HT1080 (cell line): ENCODE data around the gene YIPF3. TPM values are rescaled to one million over a fixed set of nuclear protein-coding genes. Genes with fewer than 3 reads are reported as not detected.
A peak's percentile ranks its signal among the peaks of the same experiment; 100 is the strongest.
"Not testable (repeated sequence)": the region's sequence is repeated elsewhere in the genome, so short reads cannot be mapped to it uniquely, and the experiment has no call there.

Source experiments
- DNase-seq: peaks from one replicate; pipeline ENCODE4 v3.0.0-alpha.2; 2015; ENCODE audit warnings: low read depth
- polyA plus RNA-seq, 2 experiments: library from polyadenylated mRNA; depleted of rRNA; stranded (reverse); fragments of >200 nt; gene quantifications; 2 replicates each; pipeline ENCODE4 v1.2.3, GENCODE V29; 2015
- total RNA-seq: library from RNA; depleted of rRNA; stranded (reverse); fragments of >200 nt; shearing (Covaris generic); gene quantifications from 2 replicates; pipeline ENCODE4 v1.2.3, GENCODE V29; 2014; rRNA removed

YIPF3 gene
- 94.2 and 100 TPM in 2 replicates for total RNA-seq
- polyA plus RNA-seq (2015; cell fraction: cytosol; rRNA removed): 157 and 186 TPM in 2 replicates
- polyA plus RNA-seq (2015; cell fraction: nucleus; rRNA removed): 158 and 171 TPM in 2 replicates

- DNase-seq: peak; percentile 97
These were observed at the start of gene YIPF3, which contains the start of gene POLR1C for GRCh38 chr6:43516697-43517504. TSS of gene YIPF3 (minus strand) at chr6:43516926. CDS start at chr6:43516807, 119 bp downstream. TSS of gene POLR1C (plus strand) at chr6:43517089. CDS start at chr6:43517110, 21 bp downstream.

GRCh38 chr6:43559328-43559727 lies 42.6 kb upstream of the YIPF3 start:
- no peak for DNase-seq

DNA sequence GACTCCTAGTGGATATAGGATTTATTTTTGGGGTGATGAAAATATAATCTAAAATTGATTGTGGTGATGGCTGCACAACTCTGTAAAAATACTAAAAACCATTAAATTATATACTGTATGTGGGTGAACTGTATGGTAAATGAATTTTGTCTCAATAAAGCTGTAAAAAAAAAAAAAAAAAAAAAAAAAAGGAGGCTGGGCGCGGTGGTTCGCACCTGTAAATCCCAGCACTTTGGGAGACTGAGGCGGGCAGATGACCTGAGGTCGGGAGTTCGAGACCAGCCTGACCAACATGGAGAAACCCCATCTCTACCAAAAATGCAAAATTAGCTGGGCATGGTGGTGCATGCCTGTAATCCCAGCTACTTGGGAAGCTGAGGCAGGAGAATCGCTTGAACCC lies 40.9 kb upstream of the YIPF3 start:
- DNase-seq: not testable (repeated sequence)

- no peak for DNase-seq
These were observed 30.5 kb upstream of the YIPF3 start for GRCh38 chr6:43547222-43547621.

- no peak for DNase-seq
These were observed 27.7 kb upstream of the YIPF3 start for GRCh38 chr6:43544461-43544860.

DNA sequence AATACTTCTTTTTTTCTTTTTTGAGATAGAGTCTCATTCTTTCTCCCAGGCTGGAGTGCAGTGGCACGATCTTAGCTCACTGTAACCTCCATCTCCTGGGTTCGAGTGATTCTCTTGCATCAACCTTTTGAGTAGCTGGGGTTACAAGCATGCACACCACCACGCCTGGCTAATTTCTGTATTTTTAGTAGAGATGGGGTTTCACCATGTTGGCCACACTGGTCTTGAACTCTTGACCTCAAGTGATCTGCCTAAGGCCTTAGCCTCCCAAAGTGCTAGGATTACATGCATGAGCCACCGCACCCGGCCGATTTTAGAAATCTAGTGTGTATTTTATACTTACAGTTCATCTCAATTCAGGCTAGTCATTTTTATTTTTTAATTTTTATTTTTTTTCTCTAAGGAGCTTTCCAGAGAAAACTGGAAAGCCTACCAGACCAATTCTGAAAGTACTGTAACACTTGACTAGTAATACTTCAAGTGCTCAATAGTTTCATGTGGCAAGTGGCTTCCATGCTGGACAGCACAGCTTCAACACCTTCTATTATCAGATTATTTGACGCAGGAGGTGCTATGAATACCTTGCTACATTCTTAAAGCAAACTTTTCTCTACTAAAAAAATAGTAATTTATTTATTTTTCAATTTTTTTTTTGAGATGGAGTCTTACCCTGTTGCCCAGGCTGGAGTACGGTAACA lies 25.2 kb upstream of the YIPF3 start:
- no peak for DNase-seq

- DNase-seq: no peak
These were observed 23.8 kb upstream of the YIPF3 start for GRCh38 chr6:43540507-43540906.

DNA sequence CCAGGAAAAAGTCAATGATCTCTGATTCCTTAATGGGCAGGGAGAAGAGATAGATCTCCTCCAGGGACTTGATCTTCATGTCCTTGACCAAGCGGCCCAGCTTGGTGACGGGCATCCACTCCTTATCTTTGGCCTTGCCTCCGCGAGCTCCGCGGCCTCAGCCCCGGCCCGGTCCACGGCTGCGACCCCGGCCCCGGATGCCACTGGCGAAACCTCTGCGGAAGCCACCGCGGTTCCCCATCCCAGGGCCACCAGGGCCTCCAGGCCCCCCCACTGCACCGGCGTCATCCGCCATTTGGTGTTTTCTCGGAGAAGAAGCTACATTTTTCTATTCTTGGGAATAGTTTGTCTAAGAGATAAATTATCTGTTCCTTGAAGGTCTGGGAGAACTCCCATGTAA lies 22.7 kb upstream of the YIPF3 start:
- not testable (repeated sequence) for DNase-seq

DNA sequence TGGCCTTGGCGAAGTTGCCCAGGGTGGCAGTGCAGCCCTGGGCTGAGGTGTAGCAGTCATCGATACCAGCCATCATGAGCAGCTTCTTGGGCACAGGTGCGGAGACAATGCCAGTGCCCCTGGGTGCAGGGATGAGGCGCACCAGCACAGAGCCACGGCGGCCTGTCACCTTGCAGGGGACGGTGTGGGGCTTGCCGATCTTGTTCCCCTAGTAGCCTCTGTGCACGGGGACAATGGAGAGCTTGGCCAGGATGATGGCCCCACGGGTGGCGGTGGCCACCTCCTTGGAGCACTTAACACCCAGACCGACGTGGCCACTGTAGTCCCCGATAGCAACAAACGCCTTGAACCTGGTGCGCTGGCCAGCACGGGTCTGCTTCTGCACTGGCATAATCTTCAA lies 22.3 kb upstream of the YIPF3 start:
- DNase-seq: not testable (repeated sequence)

DNA sequence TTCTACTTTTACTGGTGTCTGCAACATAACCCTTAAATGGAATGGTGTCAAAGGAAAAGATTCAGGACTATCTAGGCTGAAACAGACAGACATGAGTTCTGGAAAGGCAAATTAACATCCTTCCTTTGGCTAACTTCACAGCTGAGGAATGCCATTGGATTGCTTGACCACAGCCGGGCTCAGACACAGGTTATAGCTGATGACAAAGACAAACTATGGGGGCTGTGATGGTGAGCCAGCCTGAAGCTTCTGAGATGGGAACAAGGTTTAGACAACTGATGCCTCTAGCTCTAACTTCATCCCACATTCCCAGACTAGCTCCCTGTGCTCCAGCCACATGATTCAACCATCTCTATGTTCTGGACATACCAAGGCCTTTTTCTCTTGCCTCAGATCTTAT lies 15.5 kb upstream of the YIPF3 start:
- DNase-seq: no peak

GRCh38 chr6:43524483-43524961 lies 7.8 kb upstream of the YIPF3 start:
- DNase-seq: no peak

GRCh38 chr6:43523284-43523683 lies 6.6 kb upstream of the YIPF3 start:
- DNase-seq: no peak

DNA sequence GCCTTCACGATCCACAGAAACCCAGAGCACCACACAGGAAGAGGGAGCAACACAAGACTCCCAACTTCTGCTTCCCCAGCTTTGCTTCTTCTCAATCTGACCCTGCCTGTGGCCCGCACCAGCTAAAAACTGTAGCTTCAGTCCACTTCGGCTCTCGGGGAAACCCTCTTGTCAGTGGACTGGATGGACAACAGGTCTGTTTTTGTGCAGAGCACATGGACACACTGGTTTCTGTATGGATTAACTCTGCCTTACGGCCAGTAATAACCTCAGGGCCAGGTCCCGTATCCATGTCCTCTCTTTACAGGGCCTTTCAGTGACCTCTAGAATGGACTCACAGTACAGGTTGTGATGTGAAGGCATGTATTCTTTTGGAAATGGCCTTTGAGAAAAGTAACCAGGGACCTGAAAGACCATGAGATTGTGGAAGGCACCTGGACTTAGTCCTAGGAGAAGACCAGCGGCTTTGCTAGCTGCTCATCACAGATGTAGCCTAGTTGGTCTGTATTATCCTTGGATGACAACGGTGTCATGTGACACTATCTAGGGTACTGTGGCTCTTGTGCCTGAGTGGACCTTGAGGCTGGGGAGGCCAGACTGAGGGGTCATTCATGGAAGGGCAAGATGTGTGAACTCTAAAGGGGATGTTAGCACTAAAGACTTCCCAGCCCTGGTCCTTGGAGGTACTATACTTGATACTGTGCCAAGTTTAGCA lies 6.0 kb upstream of the YIPF3 start:
- DNase-seq: no peak

DNA sequence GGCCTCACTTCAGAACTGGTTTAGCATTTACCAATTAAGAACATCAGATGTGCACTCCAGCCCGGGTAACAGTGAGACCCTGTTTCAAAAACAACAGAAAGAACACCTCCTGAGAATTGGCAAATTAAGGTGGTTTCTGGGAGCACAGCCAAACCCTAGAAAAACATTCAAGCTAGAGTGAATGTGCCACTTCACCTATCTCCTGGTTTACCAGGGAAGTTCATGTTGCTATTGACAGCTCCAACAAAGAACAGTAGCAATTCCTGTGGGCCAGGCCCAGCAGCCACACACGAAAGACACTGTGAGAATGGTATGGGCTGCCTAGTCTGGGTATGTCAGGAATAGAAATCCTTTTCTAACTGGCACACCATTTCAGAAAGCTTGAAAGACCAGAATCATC lies 5.1 kb upstream of the YIPF3 start:
- no peak for DNase-seq

DNA sequence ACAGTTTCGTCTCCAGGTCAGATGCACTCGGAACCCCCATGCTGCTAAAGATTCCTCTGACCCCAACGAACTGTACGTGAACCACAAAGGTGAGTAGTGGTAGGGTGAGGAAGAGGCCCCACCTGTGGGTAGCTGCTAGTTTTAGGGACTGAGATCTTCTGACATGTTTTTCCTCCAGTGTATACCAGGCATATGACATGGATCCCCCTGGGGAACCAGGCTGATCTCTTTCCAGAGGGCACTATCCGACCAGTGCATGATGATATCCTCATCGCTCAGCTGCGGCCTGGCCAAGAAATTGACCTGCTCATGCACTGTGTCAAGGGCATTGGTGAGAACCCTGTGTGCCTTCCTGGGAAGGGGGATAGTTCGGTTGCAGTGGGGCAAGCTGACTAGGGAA lies 3.4 kb upstream of the YIPF3 start:
- DNase-seq: no peak

- DNase-seq: no peak
These were observed 1.0 kb upstream of the YIPF3 start for GRCh38 chr6:43517505-43518357.

- DNase-seq: no peak
These were observed 394 bp downstream of the YIPF3 start for GRCh38 chr6:43516367-43516696.

DNA sequence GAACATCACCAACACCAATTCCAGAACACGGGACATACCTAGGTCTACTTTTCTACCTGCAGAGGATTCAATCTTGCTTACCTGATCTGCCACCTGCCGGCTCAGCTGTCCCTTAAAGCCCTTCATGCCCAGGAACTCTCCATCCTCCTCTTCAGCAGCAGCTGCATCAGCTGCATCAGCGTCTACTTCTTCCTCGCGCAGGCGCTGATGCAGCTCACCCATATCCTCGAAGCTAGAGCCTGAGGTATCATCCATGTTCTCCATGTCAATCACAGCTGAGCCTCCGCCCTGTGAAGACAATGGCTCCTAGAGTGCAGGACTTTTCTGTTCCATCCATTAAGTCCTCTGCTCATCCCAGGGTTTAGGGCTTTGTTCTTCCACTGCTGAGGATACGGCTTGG lies 918 bp downstream of the YIPF3 start:
- DNase-seq: no peak

DNA sequence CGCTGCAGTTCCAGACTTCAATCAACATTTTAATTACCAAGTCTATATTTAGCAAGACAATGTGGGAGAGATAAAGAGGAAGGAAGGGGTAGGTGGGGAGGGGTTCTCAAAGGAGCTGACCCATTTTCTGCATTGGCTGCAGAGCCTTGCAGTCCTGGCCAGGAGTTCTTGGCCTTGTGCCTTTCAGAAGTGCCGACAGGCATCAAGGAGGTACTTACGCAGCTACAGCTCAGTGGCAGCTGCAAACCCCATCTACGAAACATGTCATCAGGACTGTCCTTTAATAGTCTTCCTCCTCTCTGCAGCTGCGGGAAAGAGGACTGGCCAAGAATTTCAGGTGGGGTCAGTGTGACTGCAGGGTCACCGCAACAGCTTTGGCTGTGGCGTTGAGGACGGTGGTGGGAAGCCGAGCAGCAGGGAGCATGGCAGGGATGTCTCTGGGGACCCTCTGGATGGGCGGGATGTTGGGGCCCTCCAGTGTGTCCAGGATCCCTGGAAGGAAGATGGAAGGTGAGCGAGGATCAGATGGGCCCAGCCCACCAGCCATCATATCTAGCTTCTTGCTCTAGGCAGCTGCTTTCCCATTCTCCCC lies 4.8 kb downstream of the YIPF3 start:
- DNase-seq: no peak

DNA sequence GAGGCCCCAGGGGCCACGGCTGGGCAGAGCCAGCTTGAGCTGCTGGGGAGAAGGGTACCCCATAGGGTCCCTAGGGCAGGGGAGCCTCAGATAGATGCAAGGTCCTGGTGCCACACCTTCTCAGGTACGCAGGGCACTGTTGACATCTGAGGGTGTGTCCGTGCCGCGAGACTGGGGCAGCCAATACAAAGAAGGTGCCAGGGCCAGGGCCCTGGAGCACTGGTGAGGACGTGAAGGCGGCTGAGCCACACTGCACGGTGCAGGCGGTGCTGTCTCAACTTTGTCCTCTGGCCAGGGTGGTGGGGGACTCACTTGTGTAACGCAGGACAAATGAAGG lies 5.9 kb downstream of the YIPF3 start:
- DNase-seq: no peak
